ENCODE measurements around the gene TGFBR2. TPM values are rescaled to one million over a fixed set of nuclear protein-coding genes. Genes with fewer than 3 reads are reported as not detected.

The TGFBR2 gene
- total RNA-seq, 1 donor from 2014 or later, result 39.9 TPM

DNA sequence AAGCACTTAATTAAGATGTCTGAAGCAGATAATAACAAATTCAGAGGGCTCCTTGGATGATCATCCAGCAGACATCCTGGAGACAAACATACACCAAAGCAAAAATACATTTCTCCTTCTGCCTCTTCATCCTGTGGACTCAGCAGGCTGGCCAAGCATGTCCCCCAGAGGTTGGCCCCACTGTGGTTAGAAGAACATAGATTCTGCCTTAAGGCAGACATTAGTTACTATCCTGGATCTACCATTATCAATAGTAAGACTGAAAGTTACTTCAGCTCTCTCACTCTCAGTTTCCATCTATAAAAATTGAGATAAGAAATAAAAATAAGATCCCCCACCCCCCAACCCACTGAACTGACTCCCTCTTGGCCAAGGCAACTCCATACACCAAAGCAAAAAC, 28.6 kb upstream of the TGFBR2 start:
- TF ChIP-seq CTCF (IDR thresholded peaks at IDR 0.05; ENCODE audit: insufficient read depth, low read depth, low read length), result no peak
- no peak for TF ChIP-seq EZH2 (IDR thresholded peaks at IDR 0.05; ENCODE audit: insufficient read depth, low read length)
- Histone ChIP-seq H3K4me2 (ENCODE audit: low read length) (peak overlapping the region; percentile 33), H2AFZ (ENCODE audit: low read depth, low read length) (no peak overlapping the region), H3K4me1 (ENCODE audit: insufficient read depth, low read length) (peaks cover 15% of the 10 kb centered on the region), H3K79me2 (ENCODE audit: insufficient read depth, low read length) (no peaks in the 10 kb centered on the region), H3K36me3 (ENCODE audit: insufficient read depth, low read length) (no peaks in the 10 kb centered on the region), H3K9ac (ENCODE audit: low read length) (no peak overlapping the region), H3K27me3 (ENCODE audit: insufficient read depth, low read length) (no peaks in the 10 kb centered on the region), H3K4me3 (ENCODE audit: insufficient read depth, low read depth, low read length) (no peak overlapping the region), H4K20me1 (ENCODE audit: insufficient read depth, low read length) (no peaks in the 10 kb centered on the region), H3K27ac (ENCODE audit: low read depth, low read length) (peak overlapping the region; percentile 35), H3K9me3 (ENCODE audit: insufficient read depth, low read depth, low read length) (no peaks in the 10 kb centered on the region)
- no peak overlapping the region for H3K4me3 Mint-ChIP-seq (ENCODE audit: unreplicated experiment)
- H3K27ac Mint-ChIP-seq (ENCODE audit: unreplicated experiment), result no peak overlapping the region
- FAIRE-seq (peak; percentile 56), DNase-seq (ENCODE audit: low read depth) (no peak)
- H3K27me3 Mint-ChIP-seq (ENCODE audit: low read depth, unreplicated experiment), result no peaks in the 10 kb centered on the region
- no peaks in the 10 kb centered on the region for H3K9me3 Mint-ChIP-seq (ENCODE audit: unreplicated experiment)
- H3K4me1 Mint-ChIP-seq (ENCODE audit: low read depth, unreplicated experiment), result peaks cover 21% of the 10 kb centered on the region
- no peaks in the 10 kb centered on the region for H3K36me3 Mint-ChIP-seq (ENCODE audit: low read depth, unreplicated experiment)

- peak; percentile 97 for DNase-seq (ENCODE audit: low read depth)
- FAIRE-seq, result peak; percentile 72
- Histone ChIP-seq H3K4me3 (ENCODE audit: insufficient read depth, low read depth, low read length) (no peak overlapping the region), H4K20me1 (ENCODE audit: insufficient read depth, low read length) (no peaks in the 10 kb centered on the region), H3K79me2 (ENCODE audit: insufficient read depth, low read length) (no peaks in the 10 kb centered on the region), H3K9me3 (ENCODE audit: insufficient read depth, low read depth, low read length) (no peaks in the 10 kb centered on the region), H3K4me2 (ENCODE audit: low read length) (peak overlapping the region; percentile 33), H3K4me1 (ENCODE audit: insufficient read depth, low read length) (peaks cover 15% of the 10 kb centered on the region), H2AFZ (ENCODE audit: low read depth, low read length) (no peak overlapping the region), H3K9ac (ENCODE audit: low read length) (no peak overlapping the region), H3K36me3 (ENCODE audit: insufficient read depth, low read length) (no peaks in the 10 kb centered on the region), H3K27me3 (ENCODE audit: insufficient read depth, low read length) (no peaks in the 10 kb centered on the region), H3K27ac (ENCODE audit: low read depth, low read length) (peak overlapping the region; percentile 35)
- no peak for TF ChIP-seq EZH2 (IDR thresholded peaks at IDR 0.05; ENCODE audit: insufficient read depth, low read length)
- TF ChIP-seq CTCF (IDR thresholded peaks at IDR 0.05; ENCODE audit: insufficient read depth, low read depth, low read length), result no peak
- H3K27me3 Mint-ChIP-seq (ENCODE audit: low read depth, unreplicated experiment), result no peaks in the 10 kb centered on the region
- H3K9me3 Mint-ChIP-seq (ENCODE audit: unreplicated experiment), result no peaks in the 10 kb centered on the region
- H3K4me1 Mint-ChIP-seq (ENCODE audit: low read depth, unreplicated experiment), result peaks cover 21% of the 10 kb centered on the region
- peak overlapping the region; percentile 75 for H3K27ac Mint-ChIP-seq (ENCODE audit: unreplicated experiment)
- H3K4me3 Mint-ChIP-seq (ENCODE audit: unreplicated experiment), result no peak overlapping the region
- no peaks in the 10 kb centered on the region for H3K36me3 Mint-ChIP-seq (ENCODE audit: low read depth, unreplicated experiment)
Observed at GRCh38 chr3:30578479-30578878, 27.9 kb upstream of the TGFBR2 start.

- H3K27me3 Mint-ChIP-seq (ENCODE audit: low read depth, unreplicated experiment), result no peaks in the 10 kb centered on the region
- peaks cover 21% of the 10 kb centered on the region for H3K4me1 Mint-ChIP-seq (ENCODE audit: low read depth, unreplicated experiment)
- H3K4me1 ChIP-seq (ENCODE audit: insufficient read depth, low read length), result peaks cover 15% of the 10 kb centered on the region
- FAIRE-seq (peak; percentile 23), DNase-seq (ENCODE audit: low read depth) (peak; percentile 42)
- no peaks in the 10 kb centered on the region for H3K36me3 ChIP-seq (ENCODE audit: insufficient read depth, low read length)
- no peak overlapping the region for H2AFZ ChIP-seq (ENCODE audit: low read depth, low read length)
- no peak overlapping the region for H3K9ac ChIP-seq (ENCODE audit: low read length)
- no peak overlapping the region for H3K4me3 ChIP-seq (ENCODE audit: insufficient read depth, low read depth, low read length)
- H3K4me3 Mint-ChIP-seq (ENCODE audit: unreplicated experiment), result no peak overlapping the region
- no peaks in the 10 kb centered on the region for H3K9me3 Mint-ChIP-seq (ENCODE audit: unreplicated experiment)
- TF ChIP-seq EZH2 (IDR thresholded peaks at IDR 0.05; ENCODE audit: insufficient read depth, low read length) (no peak), CTCF (IDR thresholded peaks at IDR 0.05; ENCODE audit: insufficient read depth, low read depth, low read length) (no peak)
- peak overlapping the region; percentile 42 for H3K27ac Mint-ChIP-seq (ENCODE audit: unreplicated experiment)
- no peaks in the 10 kb centered on the region for H4K20me1 ChIP-seq (ENCODE audit: insufficient read depth, low read length)
- H3K9me3 ChIP-seq (ENCODE audit: insufficient read depth, low read depth, low read length), result no peaks in the 10 kb centered on the region
- no peak overlapping the region for H3K27ac ChIP-seq (ENCODE audit: low read depth, low read length)
- H3K79me2 ChIP-seq (ENCODE audit: insufficient read depth, low read length), result no peaks in the 10 kb centered on the region
- no peaks in the 10 kb centered on the region for H3K36me3 Mint-ChIP-seq (ENCODE audit: low read depth, unreplicated experiment)
- H3K27me3 ChIP-seq (ENCODE audit: insufficient read depth, low read length), result no peaks in the 10 kb centered on the region
- no peak overlapping the region for H3K4me2 ChIP-seq (ENCODE audit: low read length)
Observed at GRCh38 chr3:30578986-30579579, 27.3 kb upstream of the TGFBR2 start.
